Choroid plexus epithelial cell (primary cell): ENCODE data around the gene PRKRIP1.

Source experiments
- DNase-seq: peaks from one replicate; pipeline ENCODE4 v3.0.0-alpha.2; 2010; ENCODE audit warnings: low read depth
- H3K4me3 ChIP-seq: 2 replicates; pipeline ENCODE4 v1.5.1; 2011; ENCODE audit warnings: low read depth, mild to moderate bottlenecking, control low read depth, low read length, moderate library complexity
- CTCF ChIP-seq: conservative IDR thresholded peaks from 2 replicates; pipeline ENCODE4 v1.5.1; 2011; ENCODE audit warnings: low read depth, mild to moderate bottlenecking, control low read depth, inconsistent platforms, low read length, moderate library complexity

The PRKRIP1 gene

GRCh38 chr7:102417105-102417504, 20.9 kb downstream of the PRKRIP1 start:
- H3K4me3 ChIP-seq: no peak overlapping the region
- DNase-seq: no peak

GRCh38 chr7:102418592-102418991, 22.4 kb downstream of the PRKRIP1 start:
- no peak for TF ChIP-seq CTCF
- no peak overlapping the region for H3K4me3 ChIP-seq
- no peak for DNase-seq

More at GRCh38 chr7:102417105-102417504, 20.9 kb downstream of the PRKRIP1 start:
- TF ChIP-seq CTCF: no peak

GRCh38 chr7:102421706-102422240, 25.6 kb downstream of the PRKRIP1 start:
- DNase-seq: no peak
- no peak overlapping the region for H3K4me3 ChIP-seq
- TF ChIP-seq CTCF: no peak

- no peak for DNase-seq
- no peak for TF ChIP-seq CTCF
- H3K4me3 ChIP-seq: no peak overlapping the region
Observed at GRCh38 chr7:102424129-102424551, 28.0 kb downstream of the PRKRIP1 start.

- DNase-seq: no peak
- H3K4me3 ChIP-seq: no peak overlapping the region
- TF ChIP-seq CTCF: no peak
Observed at GRCh38 chr7:102424787-102425218, 28.6 kb downstream of the PRKRIP1 start.

- H3K4me3 ChIP-seq: no peak overlapping the region
- peak; percentile 38 for DNase-seq
- TF ChIP-seq CTCF: no peak
Observed at GRCh38 chr7:102425639-102426267, 29.6 kb downstream of the PRKRIP1 start.
